ENCODE data around the gene OTUD6A.
"Not testable (repeated sequence)": the region's sequence is repeated elsewhere in the genome, so short reads cannot be mapped to it uniquely, and the experiment has no call there.

The OTUD6A gene

DNA sequence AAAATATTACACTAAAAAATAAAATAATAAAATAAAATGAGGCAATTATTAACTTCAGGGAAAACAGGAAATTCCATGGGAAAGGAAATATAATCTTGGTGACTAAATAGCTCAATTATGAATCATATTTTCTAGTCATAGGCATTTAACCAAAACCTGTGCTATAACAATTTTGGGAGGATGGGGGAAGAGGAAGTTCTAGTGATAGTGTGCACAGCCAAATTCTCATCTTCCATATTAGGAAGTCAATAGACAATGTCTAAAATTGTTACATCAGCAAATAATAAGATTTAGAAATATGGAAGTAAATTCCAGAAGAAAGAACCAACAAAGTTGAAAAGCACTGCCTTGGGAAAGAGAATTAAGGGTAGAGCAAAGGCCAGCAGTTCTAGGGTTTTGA, 15.3 kb upstream of the OTUD6A start:
- no peak for DNase-seq (ENCODE audit: low spot score)

DNA sequence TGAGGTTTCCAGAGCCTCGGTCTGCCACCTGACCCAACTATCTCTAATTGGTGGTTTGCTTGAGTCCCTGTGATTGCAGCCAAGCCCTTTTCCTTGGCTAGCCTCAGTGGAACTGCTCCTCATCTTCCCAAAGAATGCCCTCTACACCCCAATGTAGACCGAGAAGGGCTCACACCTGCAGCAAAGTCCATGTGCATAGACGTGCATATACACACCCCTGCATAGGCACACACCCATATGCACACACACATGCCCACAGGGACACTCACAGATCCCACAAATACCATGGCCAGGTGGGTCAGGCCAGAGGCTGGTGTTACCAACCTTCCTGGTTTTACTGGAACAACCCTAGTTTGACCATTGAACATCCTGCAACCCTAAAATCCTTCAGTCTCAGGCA, 12.9 kb upstream of the OTUD6A start:
- DNase-seq (ENCODE audit: low spot score), result no peak

- no peak for DNase-seq (ENCODE audit: low spot score)
Measured at GRCh38 chrX:70049925-70050324, 12.3 kb upstream of the OTUD6A start, which contains the start of gene AWAT2. Gene AWAT2, minus strand, starts transcription at chrX:70049938. Its CDS starts 6 bp downstream, at chrX:70049932.

- no peak for DNase-seq (ENCODE audit: low spot score)
Measured at GRCh38 chrX:70052895-70053615, 9.2 kb upstream of the OTUD6A start.

GRCh38 chrX:70054391-70054790, 7.9 kb upstream of the OTUD6A start:
- DNase-seq (ENCODE audit: low spot score), result no peak

DNA sequence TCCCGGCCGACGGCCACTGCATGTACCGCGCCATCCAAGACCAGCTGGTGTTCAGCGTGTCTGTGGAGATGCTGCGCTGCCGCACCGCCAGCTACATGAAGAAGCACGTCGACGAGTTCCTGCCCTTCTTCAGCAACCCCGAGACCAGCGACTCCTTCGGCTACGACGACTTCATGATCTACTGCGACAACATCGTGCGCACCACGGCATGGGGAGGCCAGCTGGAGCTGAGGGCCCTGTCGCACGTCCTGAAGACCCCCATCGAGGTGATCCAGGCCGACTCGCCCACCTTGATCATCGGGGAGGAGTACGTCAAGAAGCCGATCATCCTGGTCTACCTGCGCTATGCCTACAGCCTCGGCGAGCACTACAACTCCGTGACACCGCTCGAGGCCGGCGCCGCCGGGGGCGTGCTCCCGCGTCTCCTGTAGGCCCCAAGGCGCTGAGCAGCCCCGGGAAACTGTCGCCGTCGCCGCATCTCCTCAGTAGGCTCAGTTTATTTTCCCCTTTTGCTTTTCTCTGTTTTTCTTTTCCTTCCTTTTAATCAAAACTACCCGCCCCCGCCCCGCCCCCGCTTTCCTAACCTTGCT, 799 bp downstream of the OTUD6A start:
- DNase-seq (ENCODE audit: low spot score), result no peak

DNA sequence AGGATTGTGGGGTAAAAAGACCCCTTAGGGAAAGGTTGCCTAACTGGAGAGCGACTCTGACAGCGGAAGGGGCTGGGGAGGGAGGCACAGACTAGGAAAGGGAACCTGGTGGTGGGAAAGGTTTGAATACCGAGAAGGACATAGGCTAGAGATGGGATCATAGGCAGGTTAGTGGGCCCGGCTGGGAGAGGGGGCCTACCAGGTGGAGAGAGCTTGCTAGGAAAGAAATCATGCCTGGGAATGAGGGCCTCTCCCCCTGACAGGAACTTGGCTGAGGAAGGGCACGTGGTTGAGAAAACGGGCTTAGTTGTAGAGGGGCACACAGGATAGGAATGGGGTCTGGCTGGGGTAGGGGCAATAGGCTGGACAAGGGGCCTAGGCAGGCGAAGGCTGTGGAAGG, 4.4 kb downstream of the OTUD6A start:
- no peak for DNase-seq (ENCODE audit: low spot score)

GRCh38 chrX:70079297-70079696, 17.0 kb downstream of the OTUD6A start:
- DNase-seq (ENCODE audit: low spot score), result no peak

DNA sequence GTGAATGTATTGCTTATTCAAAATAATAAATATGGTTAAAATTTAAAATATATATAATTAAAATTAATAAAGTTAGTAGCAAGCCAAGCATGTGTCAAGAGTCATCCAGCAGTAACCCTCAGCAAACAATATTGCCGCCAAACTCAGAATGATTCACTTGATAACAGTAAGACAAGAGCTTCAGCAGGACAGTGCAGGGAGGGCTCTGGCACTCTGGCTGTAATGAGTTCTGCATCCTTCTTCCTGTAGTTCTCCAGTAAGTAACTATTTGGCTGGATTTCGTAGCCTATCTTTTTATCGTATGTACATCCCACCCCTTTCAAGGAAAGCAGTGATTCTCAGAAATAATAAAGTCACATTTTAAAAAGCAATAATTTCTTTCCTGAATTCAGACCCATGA, 17.6 kb downstream of the OTUD6A start:
- no peak for DNase-seq (ENCODE audit: low spot score)

DNA sequence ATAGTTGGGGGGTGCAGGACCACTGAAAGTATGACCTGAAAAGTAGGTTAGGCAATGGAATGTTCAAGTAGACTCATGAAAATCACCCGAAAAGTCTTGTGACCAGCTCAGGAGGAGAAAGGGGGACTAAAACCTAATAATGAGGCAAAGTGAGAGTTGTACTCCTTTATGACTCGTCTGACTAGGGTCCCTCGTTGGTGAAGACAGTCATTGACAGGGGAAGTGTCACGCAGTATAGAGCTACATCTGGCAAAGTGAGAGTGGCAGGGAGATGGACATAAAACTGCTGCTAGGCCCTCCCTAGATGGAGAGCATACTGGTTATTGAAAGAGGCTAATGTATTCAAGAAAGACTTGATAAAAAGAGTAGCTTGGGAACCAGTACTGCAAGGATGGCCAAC, 20.5 kb downstream of the OTUD6A start:
- no peak for DNase-seq (ENCODE audit: low spot score)

GRCh38 chrX:70084592-70085240, 22.5 kb downstream of the OTUD6A start:
- no peak for DNase-seq (ENCODE audit: low spot score)

- DNase-seq (ENCODE audit: low spot score), result no peak
Measured at GRCh38 chrX:70087857-70088630, 25.8 kb downstream of the OTUD6A start.

GRCh38 chrX:70088751-70089150, 26.5 kb downstream of the OTUD6A start:
- DNase-seq (ENCODE audit: low spot score), result no peak

- no peak for DNase-seq (ENCODE audit: low spot score)
Measured at GRCh38 chrX:70089604-70090297, 27.5 kb downstream of the OTUD6A start.

DNA sequence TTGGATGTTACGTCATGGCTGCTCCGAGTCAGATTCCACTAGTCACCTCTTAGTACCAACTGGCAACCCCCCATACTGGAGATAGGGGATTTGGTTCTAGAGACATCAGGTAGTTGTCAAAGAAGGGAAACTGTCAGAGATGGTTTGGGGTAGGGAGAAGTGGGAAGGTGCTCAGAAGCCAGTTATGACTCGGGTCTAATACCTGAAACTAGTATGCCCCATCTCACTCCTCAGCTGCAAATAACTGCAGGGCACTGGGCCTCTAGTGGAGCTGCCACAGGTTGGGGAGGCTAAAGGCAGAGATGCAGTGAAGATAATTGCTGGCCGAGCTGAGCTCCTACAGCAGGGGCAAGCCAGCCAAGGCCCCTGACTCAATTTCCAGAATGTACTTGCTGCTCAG, 30.0 kb downstream of the OTUD6A start:
- DNase-seq (ENCODE audit: low spot score), result no peak

DNA sequence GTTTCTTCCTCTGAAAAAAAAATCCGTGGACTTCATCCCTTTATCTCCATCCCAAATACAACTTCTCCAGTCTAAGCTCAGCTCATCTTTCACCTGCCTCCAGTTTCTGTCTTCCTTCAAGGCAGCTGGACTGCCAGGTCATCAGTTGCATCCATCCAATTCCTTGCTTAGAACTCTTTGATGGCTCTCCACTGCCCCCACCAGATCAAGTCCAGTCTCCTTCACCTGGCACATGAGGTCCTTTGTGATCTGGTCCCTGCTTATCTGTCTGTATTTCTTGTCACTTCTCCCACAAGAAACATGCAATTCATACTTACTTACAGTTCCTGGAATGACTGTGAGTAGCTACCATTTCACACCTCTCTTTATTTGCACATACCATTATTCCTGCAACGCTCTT, 33.8 kb downstream of the OTUD6A start:
- no peak for DNase-seq (ENCODE audit: low spot score)

DNA sequence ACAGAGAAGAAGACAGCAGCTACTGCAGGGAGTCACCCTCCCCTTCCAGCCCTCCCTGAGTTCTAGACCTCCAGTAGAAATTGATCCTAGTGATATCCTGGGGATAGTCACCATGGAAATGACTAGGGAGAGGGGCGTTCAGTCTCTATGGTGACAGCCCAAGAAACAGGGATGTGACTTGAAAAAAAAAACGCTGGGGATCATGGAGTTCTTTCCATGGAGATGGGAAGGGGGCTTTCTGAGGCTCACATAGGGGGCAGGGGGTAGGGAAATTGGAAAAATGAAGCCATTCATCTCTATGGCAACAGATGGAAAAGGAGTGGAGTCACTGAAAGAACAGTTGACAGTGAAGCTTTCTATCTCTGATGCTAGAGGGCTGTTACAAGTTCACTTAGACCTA, 43.0 kb downstream of the OTUD6A start:
- DNase-seq (ENCODE audit: low spot score), result no peak

- DNase-seq (ENCODE audit: low spot score), result not testable (repeated sequence)
Measured at GRCh38 chrX:70111436-70112026, 49.3 kb downstream of the OTUD6A start.
